Smooth muscle cell (in vitro differentiated cells): ENCODE measurements around the gene ARMC9. TPM values are rescaled to one million over a fixed set of nuclear protein-coding genes. Genes with fewer than 3 reads are reported as not detected.
"Not testable (repeated sequence)": the region's sequence is repeated elsewhere in the genome, so short reads cannot be mapped to it uniquely, and the experiment has no call there.

ENCODE experiments used
- DNase-seq: peaks from one replicate; lab custom pipeline; 2025; ENCODE audit not compliant: unreplicated experiment; lab: John Stamatoyannopoulos, UW
- H2AFZ ChIP-seq: fragments of 200-600 bp; sonication (generic); 2 replicates; pipeline ENCODE4 v1.6.0; 2016; ENCODE audit warnings: antibody characterized with exemption, low read depth, mild to moderate bottlenecking
- H3F3A ChIP-seq: fragments of 200-600 bp; sonication (generic); 2 replicates; pipeline ENCODE4 v1.6.0; 2017; ENCODE audit warnings: antibody characterized with exemption, low read depth
- H3K27ac ChIP-seq: fragments of 200-600 bp; sonication (generic); 2 replicates; pipeline ENCODE4 v1.5.1; 2016; ENCODE audit warnings: low read depth, mild to moderate bottlenecking
- H3K27me3 ChIP-seq: fragments of 200-600 bp; sonication (generic); 2 replicates; pipeline ENCODE4 v1.6.1; 2016; ENCODE audit warnings: low read depth, mild to moderate bottlenecking
- H3K36me3 ChIP-seq: fragments of 200-600 bp; sonication (generic); 2 replicates; pipeline ENCODE4 v1.5.1; 2016; ENCODE audit warnings: low read depth
- H3K4me1 ChIP-seq: fragments of 200-600 bp; sonication (generic); 2 replicates; pipeline ENCODE4 v1.5.1; 2016; ENCODE audit warnings: low read depth
- H3K4me2 ChIP-seq: fragments of 200-600 bp; sonication (generic); 2 replicates; pipeline ENCODE4 v1.6.0; 2016; ENCODE audit warnings: mild to moderate bottlenecking
- H3K4me3 ChIP-seq: fragments of 200-600 bp; sonication (generic); 2 replicates; pipeline ENCODE4 v1.5.1; 2016; ENCODE audit warnings: mild to moderate bottlenecking
- H3K79me2 ChIP-seq: fragments of 200-600 bp; sonication (generic); 2 replicates; pipeline ENCODE4 v1.6.0; 2016; ENCODE audit warnings: low read depth, mild to moderate bottlenecking
- H3K9ac ChIP-seq: fragments of 200-600 bp; sonication (generic); 2 replicates; pipeline ENCODE4 v1.6.0; 2016; ENCODE audit warnings: low read depth
- H3K9me3 ChIP-seq: fragments of 200-600 bp; sonication (generic); replicated peaks from 2 replicates; pipeline ENCODE4 v1.5.1; 2016; ENCODE audit warnings: low read depth
- H4K20me1 ChIP-seq: fragments of 200-600 bp; sonication (generic); 2 replicates; pipeline ENCODE4 v1.6.0; 2016; ENCODE audit warnings: low read depth
- CTCF ChIP-seq: fragments of 200-600 bp; sonication (generic); IDR thresholded peaks from 2 replicates; pipeline ENCODE4 v1.5.1; 2017; ENCODE audit warnings: borderline replicate concordance, mild to moderate bottlenecking, antibody characterized with exemption; ENCODE audit not compliant: insufficient read depth, poor library complexity, severe bottlenecking
- WGBS: methylation state at CpG from one replicate; pipeline ENCODE4 v1.1.7; 2016; ENCODE audit warnings: low lambda C conversion rate; 5-methylcytosine and 5-hydroxymethylcytosine counted together
- polyA plus RNA-seq: library from polyadenylated mRNA; unstranded; fragments of >200 nt; fragmentation: Nextera tagmentation; extraction: Ambion mirVana; gene quantifications from 2 replicates; pipeline ENCODE4 v1.2.1, GENCODE V29; 2016
- total RNA-seq: library from RNA; depleted of rRNA; stranded (reverse); fragments of >200 nt; gene quantifications from 2 replicates; pipeline ENCODE4 v1.2.3, GENCODE V29; 2014

Gene ARMC9
- total and polyA plus RNA-seq, 2 experiments from 2014 or later: 34.7 to 51.0 TPM

- no peaks in the 10 kb centered on the region for H4K20me1 ChIP-seq
- no peaks in the 10 kb centered on the region for H3K27me3 ChIP-seq
- no peaks in the 10 kb centered on the region for H3K79me2 ChIP-seq
- H3K9ac ChIP-seq: no peak overlapping the region
- H3K4me2 ChIP-seq: no peak overlapping the region
- H3K27ac ChIP-seq: no peak overlapping the region
- 82% methylated on average over 2 of the region's 2 CpGs for WGBS
- H3K4me3 ChIP-seq: no peak overlapping the region
- H2AFZ ChIP-seq: no peak overlapping the region
- no peaks in the 10 kb centered on the region for H3K36me3 ChIP-seq
- H3K9me3 ChIP-seq: no peaks in the 10 kb centered on the region
- H3F3A ChIP-seq: no peaks in the 10 kb centered on the region
- H3K4me1 ChIP-seq: peaks cover 10% of the 10 kb centered on the region
- DNase-seq: no peak
- no peak for TF ChIP-seq CTCF
Observed at GRCh38 chr2:231348173-231348572, 149.7 kb downstream of the ARMC9 start.

GRCh38 chr2:231348704-231349373 is 150.4 kb downstream of the ARMC9 start:
- H3K9ac ChIP-seq: no peak overlapping the region
- H4K20me1 ChIP-seq: no peaks in the 10 kb centered on the region
- H3K27me3 ChIP-seq: no peaks in the 10 kb centered on the region
- H3K4me1 ChIP-seq: peaks cover 10% of the 10 kb centered on the region
- no peaks in the 10 kb centered on the region for H3F3A ChIP-seq
- no peak overlapping the region for H3K27ac ChIP-seq
- TF ChIP-seq CTCF: no peak
- H2AFZ ChIP-seq: no peak overlapping the region
- H3K4me3 ChIP-seq: no peak overlapping the region
- no peaks in the 10 kb centered on the region for H3K9me3 ChIP-seq
- no peaks in the 10 kb centered on the region for H3K36me3 ChIP-seq
- no peak overlapping the region for H3K4me2 ChIP-seq
- WGBS: 55% methylated on average over 5 of the region's 5 CpGs
- no peak for DNase-seq
- H3K79me2 ChIP-seq: no peaks in the 10 kb centered on the region

- H3K27ac ChIP-seq, DNase-seq: not testable (repeated sequence)
Observed at GRCh38 chr2:231349374-231349735, 150.9 kb downstream of the ARMC9 start.

GRCh38 chr2:231351648-231352047 is 153.2 kb downstream of the ARMC9 start:
- Histone ChIP-seq H3K27ac (no peak overlapping the region), H3K27me3 (no peaks in the 10 kb centered on the region), H3F3A (no peaks in the 10 kb centered on the region), H3K4me2 (no peak overlapping the region), H3K4me3 (no peak overlapping the region), H3K4me1 (no peaks in the 10 kb centered on the region), H4K20me1 (no peaks in the 10 kb centered on the region), H3K36me3 (no peaks in the 10 kb centered on the region), H3K9me3 (no peaks in the 10 kb centered on the region), H3K79me2 (no peaks in the 10 kb centered on the region), H2AFZ (no peak overlapping the region), H3K9ac (no peak overlapping the region)
- WGBS: 96% methylated on average over 5 of the region's 5 CpGs
- no peak for DNase-seq
- no peak for TF ChIP-seq CTCF

More at GRCh38 chr2:231349374-231349735, 150.9 kb downstream of the ARMC9 start:
- not testable (repeated sequence) for H2AFZ ChIP-seq, H3K9me3 ChIP-seq, H3F3A ChIP-seq, H4K20me1 ChIP-seq, H3K4me2 ChIP-seq, H3K36me3 ChIP-seq, H3K4me3 ChIP-seq, H3K27me3 ChIP-seq, H3K9ac ChIP-seq, H3K79me2 ChIP-seq
- H3K4me1 ChIP-seq: peaks cover 10% of the 10 kb centered on the region
- WGBS: 80% methylated on average over 10 of the region's 10 CpGs
